IgD-negative memory B cell (primary cell): Measurements from ENCODE around the gene VPS37B. TPM values are rescaled to one million over a fixed set of nuclear protein-coding genes. Genes with fewer than 3 reads are reported as not detected.
"Not testable (repeated sequence)": the region's sequence is repeated elsewhere in the genome, so short reads cannot be mapped to it uniquely, and the experiment has no call there.

Source experiments
- H3K27ac Mint-ChIP-seq, 3 donors: one replicate each; pipeline ENCODE4 v1.8.0; 2020 to 2022; ENCODE audit warnings: mild to moderate bottlenecking in 3 of 3, mixed read lengths in 3 of 3, moderate library complexity in 1 of 3
- H3K27me3 Mint-ChIP-seq: one replicate; pipeline ENCODE4 v1.8.0; 2021; ENCODE audit warnings: mixed read lengths
- H3K36me3 Mint-ChIP-seq: one replicate; pipeline ENCODE4 v1.8.0; 2020; ENCODE audit warnings: mild to moderate bottlenecking, mixed read lengths
- H3K4me1 Mint-ChIP-seq, 3 donors: one replicate each; pipeline ENCODE4 v1.8.0; 2020 to 2022; ENCODE audit warnings: mixed read lengths in 3 of 3, mild to moderate bottlenecking in 1 of 3
- H3K4me3 Mint-ChIP-seq, 4 donors: one replicate each; pipeline ENCODE4 v1.8.0; 2020 to 2022; ENCODE audit warnings: mild to moderate bottlenecking in 4 of 4, mixed read lengths in 4 of 4, moderate library complexity in 3 of 4
- H3K9me3 Mint-ChIP-seq, 3 donors: one replicate each; pipeline ENCODE4 v1.8.0; 2020 to 2021; ENCODE audit warnings: mixed read lengths in 3 of 3, mild to moderate bottlenecking in 1 of 3
- polyA plus RNA-seq: library from polyadenylated mRNA; unstranded; fragments of 300-500 nt; fragmentation: Illumina TruSeq; gene quantifications from one replicate; pipeline ENCODE4 v1.2.3, GENCODE V29; 2021

The VPS37B gene
- polyA plus RNA-seq, 1 donor from 2014 or later = 48.1 TPM

GRCh38 chr12:122894193-122895121 lies 1.5 kb downstream of the VPS37B start:
- Mint-ChIP-seq H3K36me3 (peaks cover 2% of the 10 kb centered on the region), H3K4me1 (peaks cover 49 to 71% (median 61%) of the 10 kb centered on the region in 3 donors), H3K27me3 (peaks cover 1% of the 10 kb centered on the region), H3K4me3 (peak overlapping the region; percentile 88 to 99 (median 92)), H3K9me3 (no peaks in the 10 kb centered on the region), H3K27ac (peak overlapping the region; percentile 39 to 99 (median 90))

- H3K4me3 Mint-ChIP-seq = peak overlapping the region; percentile 88 to 99 (median 92)
- peaks cover 1% of the 10 kb centered on the region for H3K27me3 Mint-ChIP-seq
- peaks cover 47 to 72% (median 60%) of the 10 kb centered on the region in 3 donors for H3K4me1 Mint-ChIP-seq
- H3K9me3 Mint-ChIP-seq = no peaks in the 10 kb centered on the region
- peaks cover 2% of the 10 kb centered on the region for H3K36me3 Mint-ChIP-seq
- peak overlapping the region; percentile 71 to 90 (median 73) for H3K27ac Mint-ChIP-seq
Observed at GRCh38 chr12:122893208-122894153, 2.4 kb downstream of the VPS37B start.

GRCh38 chr12:122892724-122893123 lies 3.2 kb downstream of the VPS37B start:
- peaks cover 46 to 72% (median 61%) of the 10 kb centered on the region in 3 donors for H3K4me1 Mint-ChIP-seq
- H3K36me3 Mint-ChIP-seq, H3K27me3 Mint-ChIP-seq, H3K9me3 Mint-ChIP-seq: not testable (repeated sequence)
- peak overlapping the region in 3 of 4 donors; percentile 37 to 95 (median 78) for H3K4me3 Mint-ChIP-seq
- H3K27ac Mint-ChIP-seq = peak overlapping the region in 2 of 3 donors; percentile 83 to 90

GRCh38 chr12:122891661-122892525 lies 4.0 kb downstream of the VPS37B start:
- no peaks in the 10 kb centered on the region for H3K9me3 Mint-ChIP-seq
- peaks cover 55 to 77% (median 69%) of the 10 kb centered on the region in 3 donors for H3K4me1 Mint-ChIP-seq
- H3K36me3 Mint-ChIP-seq = peaks cover 4% of the 10 kb centered on the region
- peak overlapping the region in 3 of 4 donors; percentile 24 to 45 (median 37) for H3K4me3 Mint-ChIP-seq
- peaks cover 3% of the 10 kb centered on the region for H3K27me3 Mint-ChIP-seq
- H3K27ac Mint-ChIP-seq = peak overlapping the region; percentile 21 to 90 (median 83)

GRCh38 chr12:122889761-122890520 lies 6.0 kb downstream of the VPS37B start:
- Mint-ChIP-seq H3K36me3 (peaks cover 4% of the 10 kb centered on the region), H3K9me3 (no peaks in the 10 kb centered on the region), H3K4me3 (peak overlapping the region; percentile 76 to 91 (median 83)), H3K4me1 (peaks cover 43 to 77% (median 62%) of the 10 kb centered on the region in 3 donors), H3K27ac (peak overlapping the region; percentile 90 to 96 (median 94)), H3K27me3 (peaks cover 2% of the 10 kb centered on the region)

DNA sequence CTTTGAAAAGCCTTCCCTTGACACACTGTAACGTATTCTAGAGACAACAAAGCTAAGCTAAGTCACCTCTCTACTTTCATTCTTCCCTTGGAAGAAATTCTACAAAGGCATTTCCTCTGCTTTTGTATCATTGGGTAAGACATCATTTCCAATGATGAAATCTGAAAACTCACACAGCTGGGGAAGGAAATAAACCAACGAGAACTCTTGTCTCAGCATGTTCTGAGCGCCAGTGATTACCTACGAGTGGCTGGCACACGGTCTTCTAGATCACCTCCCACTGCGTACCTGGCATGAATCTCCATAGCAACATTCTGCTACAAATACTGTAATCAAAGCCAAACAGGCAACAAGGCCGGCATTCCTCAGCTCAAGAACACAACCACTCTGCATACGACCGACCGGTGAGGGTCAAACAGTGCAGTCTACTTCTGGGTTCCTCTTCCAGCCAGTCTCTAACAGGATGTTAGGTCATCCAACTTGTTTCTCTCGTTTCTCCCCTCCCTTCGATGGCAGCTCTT lies 7.6 kb downstream of the VPS37B start:
- H3K4me3 Mint-ChIP-seq = peak overlapping the region; percentile 81 to 91 (median 86)
- no peaks in the 10 kb centered on the region for H3K9me3 Mint-ChIP-seq
- peaks cover 4% of the 10 kb centered on the region for H3K36me3 Mint-ChIP-seq
- H3K27ac Mint-ChIP-seq = peak overlapping the region; percentile 89 to 96 (median 90)
- peaks cover 2% of the 10 kb centered on the region for H3K27me3 Mint-ChIP-seq
- H3K4me1 Mint-ChIP-seq = peaks cover 30 to 70% (median 57%) of the 10 kb centered on the region in 3 donors

- peaks cover 32 to 70% (median 58%) of the 10 kb centered on the region in 3 donors for H3K4me1 Mint-ChIP-seq
- peak overlapping the region; percentile 81 to 91 (median 86) for H3K4me3 Mint-ChIP-seq
- peaks cover 7% of the 10 kb centered on the region for H3K36me3 Mint-ChIP-seq
Observed at GRCh38 chr12:122887819-122888212, 8.1 kb downstream of the VPS37B start.

DNA sequence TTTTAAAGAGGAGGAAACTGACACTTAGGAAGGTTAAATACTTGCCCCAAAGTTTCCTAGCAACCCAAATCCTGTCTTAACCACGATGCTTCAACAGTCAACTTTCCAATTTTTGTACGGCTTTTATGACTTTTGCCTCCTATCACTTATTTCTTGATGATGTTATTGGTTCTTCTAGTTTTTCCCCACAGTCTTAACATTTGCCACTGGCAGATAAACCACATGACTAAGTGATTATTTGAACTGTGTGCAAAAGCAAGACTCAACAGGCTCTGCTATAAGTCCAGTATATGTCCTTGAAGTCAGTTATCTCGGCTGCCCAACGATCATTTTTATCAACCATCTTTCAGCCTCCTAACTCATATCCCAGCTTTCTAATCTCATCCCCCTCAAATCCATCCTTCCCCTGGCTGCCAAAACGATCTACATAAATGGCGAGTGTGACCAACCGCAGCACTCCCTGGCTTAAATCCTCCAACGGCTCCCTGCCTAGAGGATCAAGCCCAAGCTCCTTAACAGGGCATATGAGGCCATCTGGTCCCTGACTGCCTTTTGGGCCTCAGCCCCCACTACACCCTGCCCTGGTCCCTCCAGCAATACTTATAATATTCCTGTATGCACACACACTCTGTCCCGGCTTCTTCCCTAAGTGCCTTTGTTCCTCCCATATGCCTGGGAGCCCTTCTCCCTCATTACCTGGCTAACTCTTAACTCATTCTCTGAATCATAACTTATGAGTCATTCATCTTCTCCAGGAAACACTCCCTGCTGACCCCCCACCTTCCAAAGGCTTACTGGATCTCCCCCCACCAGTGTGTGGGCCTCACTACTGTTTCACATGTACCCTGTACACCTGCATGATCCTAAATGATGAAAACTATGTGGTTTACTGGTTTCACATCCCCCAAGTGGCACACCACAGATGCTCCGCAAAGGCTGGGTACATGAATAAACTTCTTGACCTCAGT lies 8.8 kb downstream of the VPS37B start:
- peak overlapping the region; percentile 81 to 91 (median 85) for H3K4me3 Mint-ChIP-seq
- H3K27ac Mint-ChIP-seq = peak overlapping the region; percentile 89 to 96 (median 90)
- H3K27me3 Mint-ChIP-seq = peaks cover 2% of the 10 kb centered on the region
- peaks cover 38 to 70% (median 58%) of the 10 kb centered on the region in 3 donors for H3K4me1 Mint-ChIP-seq
- H3K36me3 Mint-ChIP-seq = peaks cover 9% of the 10 kb centered on the region
- no peaks in the 10 kb centered on the region for H3K9me3 Mint-ChIP-seq

More at GRCh38 chr12:122887819-122888212, 8.1 kb downstream of the VPS37B start:
- Mint-ChIP-seq H3K27ac (peak overlapping the region; percentile 89 to 96 (median 90)), H3K27me3 (peaks cover 2% of the 10 kb centered on the region), H3K9me3 (no peaks in the 10 kb centered on the region)

GRCh38 chr12:122886161-122886560 lies 9.8 kb downstream of the VPS37B start:
- peaks cover 48 to 65% (median 60%) of the 10 kb centered on the region in 3 donors for H3K4me1 Mint-ChIP-seq
- H3K27ac Mint-ChIP-seq = peak overlapping the region in 1 of 3 donors; percentile 44
- H3K9me3 Mint-ChIP-seq = no peaks in the 10 kb centered on the region
- peaks cover 9% of the 10 kb centered on the region for H3K36me3 Mint-ChIP-seq
- peak overlapping the region in 1 of 4 donors; percentile 91 for H3K4me3 Mint-ChIP-seq
- peaks cover 2% of the 10 kb centered on the region for H3K27me3 Mint-ChIP-seq

DNA sequence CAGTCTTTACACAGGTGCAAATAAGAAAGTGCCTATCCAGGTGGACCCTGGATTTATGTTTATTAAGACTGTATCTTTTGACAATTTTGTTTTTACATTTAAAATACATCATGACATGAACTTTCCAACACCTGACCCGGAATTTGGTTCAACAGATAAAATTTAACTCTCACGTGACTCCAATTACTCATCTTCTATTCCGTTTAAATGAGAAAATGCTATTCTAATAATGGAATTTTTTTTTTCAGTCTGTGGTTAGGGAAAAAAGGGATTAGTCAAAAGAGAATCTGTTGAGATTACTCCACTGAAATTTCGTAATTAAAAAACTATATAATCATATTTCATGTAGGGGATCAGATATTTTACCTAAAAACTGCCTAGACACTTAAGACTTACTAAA lies 11.1 kb downstream of the VPS37B start:
- Mint-ChIP-seq H3K9me3 (no peaks in the 10 kb centered on the region), H3K4me3 (peak overlapping the region in 1 of 4 donors; percentile 46), H3K27me3 (peaks cover 2% of the 10 kb centered on the region), H3K4me1 (peaks cover 53 to 70% (median 64%) of the 10 kb centered on the region in 3 donors), H3K27ac (no peak overlapping the region), H3K36me3 (peaks cover 11% of the 10 kb centered on the region)

DNA sequence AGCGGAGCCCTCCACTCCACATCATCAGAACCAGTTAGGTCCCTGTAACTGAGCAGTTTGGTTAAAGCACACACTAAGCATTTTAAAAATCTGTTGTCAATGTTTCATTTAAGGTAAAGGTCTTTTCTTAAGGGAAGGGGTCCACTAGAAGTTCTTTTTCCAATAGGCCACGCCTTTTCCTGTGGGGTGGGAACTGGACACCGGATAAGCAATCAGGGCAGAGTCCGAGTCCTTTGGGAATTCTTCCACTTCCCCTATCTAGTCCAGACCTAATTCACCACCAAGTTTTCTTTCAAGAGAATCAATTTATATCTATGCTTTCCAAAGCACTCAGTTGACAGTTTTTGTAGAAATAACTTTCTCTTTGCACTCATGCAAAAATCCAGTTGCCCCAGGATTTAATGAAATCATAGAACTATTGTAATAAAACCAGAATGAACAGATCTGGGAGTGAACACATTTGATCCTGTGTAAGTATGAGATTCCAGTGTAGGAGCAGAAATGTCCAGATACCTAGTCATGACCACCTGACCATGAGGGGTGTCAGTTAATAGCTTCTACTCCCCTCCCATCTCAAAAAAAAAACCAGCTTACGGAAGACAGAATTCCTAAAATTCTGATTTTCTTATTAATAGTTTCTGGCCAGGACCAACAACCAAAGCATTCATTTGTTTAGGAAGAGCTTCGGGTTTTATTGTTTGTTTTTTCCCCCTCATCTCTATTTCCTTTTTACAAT lies 11.7 kb downstream of the VPS37B start:
- Mint-ChIP-seq H3K27ac (peak overlapping the region in 1 of 3 donors; percentile 12), H3K27me3 (peaks cover 2% of the 10 kb centered on the region), H3K36me3 (peaks cover 11% of the 10 kb centered on the region), H3K9me3 (no peaks in the 10 kb centered on the region), H3K4me3 (peak overlapping the region in 2 of 4 donors; percentile 30 to 38), H3K4me1 (peaks cover 56 to 71% (median 66%) of the 10 kb centered on the region in 3 donors)
